A549 (cell line): ENCODE results near the gene COQ6.

Source experiments
- POLR2A ChIP-seq: IDR thresholded peaks from 2 replicates; pipeline ENCODE4 v1.6.1; 2012; ENCODE audit warnings: mild to moderate bottlenecking, low read length
- TF ChIP-seq, protein P1 (sequence below): IDR thresholded peaks from 2 replicates; pipeline ENCODE4 v1.6.1; 2012
- TF ChIP-seq, protein P2 (sequence below): fragments of 200-600 bp; sonication (generic); IDR thresholded peaks from 2 replicates; pipeline ENCODE4 v1.6.1; 2016; ENCODE audit warnings: antibody characterized with exemption, mild to moderate bottlenecking, moderate library complexity
- TF ChIP-seq, protein P3 (sequence below): fragments of >200 bp; sonication (Bioruptor Twin); formaldehyde crosslinking; IDR thresholded peaks from 3 replicates; pipeline ENCODE4 v1.5.1; 2016

DNA sequence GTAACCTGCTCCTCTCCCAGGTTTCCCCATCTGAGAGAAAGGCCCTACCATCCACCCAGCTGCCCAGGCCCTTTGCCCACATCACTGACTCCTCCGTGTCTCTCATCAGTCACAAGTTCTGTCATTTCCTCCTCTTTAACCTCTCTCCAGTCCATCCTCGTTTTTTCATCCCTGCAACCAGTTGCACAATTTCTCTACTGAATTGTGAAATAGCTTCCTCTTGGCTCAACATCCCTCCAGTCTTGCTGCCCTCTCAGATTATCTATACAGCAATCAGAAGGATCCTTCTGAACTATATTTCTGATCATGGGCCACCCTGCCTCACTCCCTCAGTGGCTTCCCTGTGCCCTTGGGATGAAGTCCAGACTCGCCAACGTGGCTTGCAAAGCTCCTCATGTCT is 7.0 kb upstream of the COQ6 start:
- TF ChIP-seq POLR2A = no peak
- TF ChIP-seq, protein P1, sequence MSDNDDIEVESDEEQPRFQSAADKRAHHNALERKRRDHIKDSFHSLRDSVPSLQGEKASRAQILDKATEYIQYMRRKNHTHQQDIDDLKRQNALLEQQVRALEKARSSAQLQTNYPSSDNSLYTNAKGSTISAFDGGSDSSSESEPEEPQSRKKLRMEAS = no peak
- TF ChIP-seq, protein P2, sequence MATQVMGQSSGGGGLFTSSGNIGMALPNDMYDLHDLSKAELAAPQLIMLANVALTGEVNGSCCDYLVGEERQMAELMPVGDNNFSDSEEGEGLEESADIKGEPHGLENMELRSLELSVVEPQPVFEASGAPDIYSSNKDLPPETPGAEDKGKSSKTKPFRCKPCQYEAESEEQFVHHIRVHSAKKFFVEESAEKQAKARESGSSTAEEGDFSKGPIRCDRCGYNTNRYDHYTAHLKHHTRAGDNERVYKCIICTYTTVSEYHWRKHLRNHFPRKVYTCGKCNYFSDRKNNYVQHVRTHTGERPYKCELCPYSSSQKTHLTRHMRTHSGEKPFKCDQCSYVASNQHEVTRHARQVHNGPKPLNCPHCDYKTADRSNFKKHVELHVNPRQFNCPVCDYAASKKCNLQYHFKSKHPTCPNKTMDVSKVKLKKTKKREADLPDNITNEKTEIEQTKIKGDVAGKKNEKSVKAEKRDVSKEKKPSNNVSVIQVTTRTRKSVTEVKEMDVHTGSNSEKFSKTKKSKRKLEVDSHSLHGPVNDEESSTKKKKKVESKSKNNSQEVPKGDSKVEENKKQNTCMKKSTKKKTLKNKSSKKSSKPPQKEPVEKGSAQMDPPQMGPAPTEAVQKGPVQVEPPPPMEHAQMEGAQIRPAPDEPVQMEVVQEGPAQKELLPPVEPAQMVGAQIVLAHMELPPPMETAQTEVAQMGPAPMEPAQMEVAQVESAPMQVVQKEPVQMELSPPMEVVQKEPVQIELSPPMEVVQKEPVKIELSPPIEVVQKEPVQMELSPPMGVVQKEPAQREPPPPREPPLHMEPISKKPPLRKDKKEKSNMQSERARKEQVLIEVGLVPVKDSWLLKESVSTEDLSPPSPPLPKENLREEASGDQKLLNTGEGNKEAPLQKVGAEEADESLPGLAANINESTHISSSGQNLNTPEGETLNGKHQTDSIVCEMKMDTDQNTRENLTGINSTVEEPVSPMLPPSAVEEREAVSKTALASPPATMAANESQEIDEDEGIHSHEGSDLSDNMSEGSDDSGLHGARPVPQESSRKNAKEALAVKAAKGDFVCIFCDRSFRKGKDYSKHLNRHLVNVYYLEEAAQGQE = no peak
- TF ChIP-seq, protein P3, sequence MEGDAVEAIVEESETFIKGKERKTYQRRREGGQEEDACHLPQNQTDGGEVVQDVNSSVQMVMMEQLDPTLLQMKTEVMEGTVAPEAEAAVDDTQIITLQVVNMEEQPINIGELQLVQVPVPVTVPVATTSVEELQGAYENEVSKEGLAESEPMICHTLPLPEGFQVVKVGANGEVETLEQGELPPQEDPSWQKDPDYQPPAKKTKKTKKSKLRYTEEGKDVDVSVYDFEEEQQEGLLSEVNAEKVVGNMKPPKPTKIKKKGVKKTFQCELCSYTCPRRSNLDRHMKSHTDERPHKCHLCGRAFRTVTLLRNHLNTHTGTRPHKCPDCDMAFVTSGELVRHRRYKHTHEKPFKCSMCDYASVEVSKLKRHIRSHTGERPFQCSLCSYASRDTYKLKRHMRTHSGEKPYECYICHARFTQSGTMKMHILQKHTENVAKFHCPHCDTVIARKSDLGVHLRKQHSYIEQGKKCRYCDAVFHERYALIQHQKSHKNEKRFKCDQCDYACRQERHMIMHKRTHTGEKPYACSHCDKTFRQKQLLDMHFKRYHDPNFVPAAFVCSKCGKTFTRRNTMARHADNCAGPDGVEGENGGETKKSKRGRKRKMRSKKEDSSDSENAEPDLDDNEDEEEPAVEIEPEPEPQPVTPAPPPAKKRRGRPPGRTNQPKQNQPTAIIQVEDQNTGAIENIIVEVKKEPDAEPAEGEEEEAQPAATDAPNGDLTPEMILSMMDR = no peak
